Spleen (tissue), 7 donors: Measurements from ENCODE around the gene UQCC3.

ENCODE experiments used
- POLR2AphosphoS5 ChIP-seq, 3 donors: sonication (generic); formaldehyde crosslinking; IDR thresholded peaks; one replicate each; pipeline ENCODE4 v1.5.1; 2017; ENCODE audit warnings: antibody characterized with exemption in 3 of 3
- TF ChIP-seq, protein P1 (sequence below), 11 experiments: fragments of 200-600 bp in 7 of 11; fragments of 450-650 bp in 4 of 11; sonication (generic) in 4 of 11; IDR thresholded peaks in 8 of 11; conservative IDR thresholded peaks in 3 of 11; 1 replicate in 7 of 11; 2 replicates in 4 of 11; pipeline versions ENCODE4 v1.4.0 to v1.8.0; 2016 to 2021; ENCODE audit warnings: antibody characterized with exemption in 11 of 11, inconsistent platforms in 4 of 11, mild to moderate bottlenecking in 1 of 11
- donor health status: DM: no; HTN: no; CAD: no; lungs with moderate emphysema.
- donor health status: DM: no; HTN: no; CAD: no.
- donor health status: DM: no; HTN: no; CAD: no.

DNA sequence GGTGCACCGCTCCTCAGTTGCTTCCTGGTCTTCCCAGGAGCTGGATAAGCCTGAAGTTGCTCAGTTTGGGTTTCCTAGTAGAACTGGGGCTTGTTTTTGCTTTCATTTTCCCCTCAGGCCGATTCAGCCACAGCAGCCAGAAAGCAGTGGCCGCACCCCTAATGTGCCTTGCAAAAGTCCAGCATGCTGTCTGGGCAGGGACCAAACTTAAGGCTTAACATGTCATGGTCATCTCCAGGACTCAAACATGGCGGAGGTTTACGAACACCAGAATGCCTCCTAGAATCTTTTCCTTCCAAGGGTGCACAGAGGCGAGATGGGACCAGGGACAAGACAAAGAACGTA lies 38.5 kb downstream of the UQCC3 start:
- TF ChIP-seq, protein P1, sequence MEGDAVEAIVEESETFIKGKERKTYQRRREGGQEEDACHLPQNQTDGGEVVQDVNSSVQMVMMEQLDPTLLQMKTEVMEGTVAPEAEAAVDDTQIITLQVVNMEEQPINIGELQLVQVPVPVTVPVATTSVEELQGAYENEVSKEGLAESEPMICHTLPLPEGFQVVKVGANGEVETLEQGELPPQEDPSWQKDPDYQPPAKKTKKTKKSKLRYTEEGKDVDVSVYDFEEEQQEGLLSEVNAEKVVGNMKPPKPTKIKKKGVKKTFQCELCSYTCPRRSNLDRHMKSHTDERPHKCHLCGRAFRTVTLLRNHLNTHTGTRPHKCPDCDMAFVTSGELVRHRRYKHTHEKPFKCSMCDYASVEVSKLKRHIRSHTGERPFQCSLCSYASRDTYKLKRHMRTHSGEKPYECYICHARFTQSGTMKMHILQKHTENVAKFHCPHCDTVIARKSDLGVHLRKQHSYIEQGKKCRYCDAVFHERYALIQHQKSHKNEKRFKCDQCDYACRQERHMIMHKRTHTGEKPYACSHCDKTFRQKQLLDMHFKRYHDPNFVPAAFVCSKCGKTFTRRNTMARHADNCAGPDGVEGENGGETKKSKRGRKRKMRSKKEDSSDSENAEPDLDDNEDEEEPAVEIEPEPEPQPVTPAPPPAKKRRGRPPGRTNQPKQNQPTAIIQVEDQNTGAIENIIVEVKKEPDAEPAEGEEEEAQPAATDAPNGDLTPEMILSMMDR (IDR thresholded peaks at IDR 0.05 in 8 of 11, conservative IDR thresholded peaks at IDR 0.05 in 3 of 11) = no peak
- TF ChIP-seq POLR2AphosphoS5 (IDR thresholded peaks at IDR 0.05) = no peak
